HAP-1 (cell line): ENCODE measurements around the gene NCOA6.
"Not testable (repeated sequence)": the region's sequence is repeated elsewhere in the genome, so short reads cannot be mapped to it uniquely, and the experiment has no call there.

ENCODE experiments used
- DNase-seq, 2 experiments: peaks; one replicate each; pipeline ENCODE4 v3.0.0-alpha.2; 2016 to 2020; ENCODE audit warnings: low spot score in 2 of 2
- H3K27me3 ChIP-seq: fragments of 250-450 bp; sonication (Bioruptor Pico); 2 replicates; pipeline ENCODE4 v1.5.1; 2020; ENCODE audit warnings: low read depth, mild to moderate bottlenecking, moderate library complexity
- H3K36me3 ChIP-seq: fragments of 250-450 bp; sonication (Bioruptor Pico); replicated peaks from 2 replicates; pipeline ENCODE4 v1.5.1; 2020; ENCODE audit warnings: mild to moderate bottlenecking
- H3K4me1 ChIP-seq: fragments of 250-450 bp; sonication (Bioruptor Pico); 2 replicates; pipeline ENCODE4 v1.5.1; 2020; ENCODE audit warnings: mild to moderate bottlenecking
- H3K4me3 ChIP-seq: fragments of 250-450 bp; sonication (Bioruptor Pico); 2 replicates; pipeline ENCODE4 v1.5.1; 2020; ENCODE audit warnings: mild to moderate bottlenecking, moderate library complexity
- H3K9me3 ChIP-seq: fragments of 250-450 bp; sonication (Bioruptor Pico); 2 replicates; pipeline ENCODE4 v1.5.1; 2020; ENCODE audit warnings: mild to moderate bottlenecking, moderate library complexity
- in situ Hi-C: fragments of 300-500 bp; cut with MboI; formaldehyde crosslinking; loops from 3 replicates; pipeline ENCODE4 v1.14.3; 2020; ENCODE audit warnings: low sequenced_read_pairs, inconsistent platforms, mixed read lengths

The NCOA6 gene

GRCh38 chr20:34817072-34817471 lies 8.4 kb downstream of the NCOA6 start:
- no peaks in the 10 kb centered on the region for H3K36me3 ChIP-seq
- peaks cover 33% of the 10 kb centered on the region for H3K4me1 ChIP-seq
- no peaks in the 10 kb centered on the region for H3K27me3 ChIP-seq
- peak in 1 of 2 experiments; percentile 41 for DNase-seq
- H3K4me3 ChIP-seq: no peak overlapping the region
- no peaks in the 10 kb centered on the region for H3K9me3 ChIP-seq
- in situ Hi-C loops: no loop called here

- Histone ChIP-seq H3K4me1 (peaks cover 37% of the 10 kb centered on the region), H3K36me3 (no peaks in the 10 kb centered on the region), H3K27me3 (no peaks in the 10 kb centered on the region), H3K4me3 (no peak overlapping the region), H3K9me3 (no peaks in the 10 kb centered on the region)
- DNase-seq: no peak
- in situ Hi-C loops: no loop called here
Observed at GRCh38 chr20:34815636-34816035, 9.8 kb downstream of the NCOA6 start.

GRCh38 chr20:34808583-34808982 lies 16.9 kb downstream of the NCOA6 start:
- H3K9me3 ChIP-seq: no peaks in the 10 kb centered on the region
- DNase-seq: no peak
- no peaks in the 10 kb centered on the region for H3K27me3 ChIP-seq
- in situ Hi-C loops: no loop called here
- H3K4me1 ChIP-seq: peaks cover 31% of the 10 kb centered on the region
- no peaks in the 10 kb centered on the region for H3K36me3 ChIP-seq
- H3K4me3 ChIP-seq: no peak overlapping the region

- peaks cover 31% of the 10 kb centered on the region for H3K4me1 ChIP-seq
- H3K36me3 ChIP-seq, DNase-seq, in situ Hi-C loops, H3K4me3 ChIP-seq, H3K27me3 ChIP-seq, H3K9me3 ChIP-seq: not testable (repeated sequence)
Observed at GRCh38 chr20:34807944-34808465, 17.4 kb downstream of the NCOA6 start.

GRCh38 chr20:34806255-34806654 lies 19.2 kb downstream of the NCOA6 start:
- H3K4me1 ChIP-seq: peaks cover 21% of the 10 kb centered on the region
- H3K36me3 ChIP-seq: no peaks in the 10 kb centered on the region
- H3K27me3 ChIP-seq: no peaks in the 10 kb centered on the region
- H3K9me3 ChIP-seq: no peaks in the 10 kb centered on the region
- no peak overlapping the region for H3K4me3 ChIP-seq
- in situ Hi-C loops: no loop called here
- peak in 1 of 2 experiments; percentile 60 for DNase-seq

GRCh38 chr20:34798871-34799270 lies 26.6 kb downstream of the NCOA6 start:
- in situ Hi-C loops: no loop called here
- Histone ChIP-seq H3K9me3 (no peaks in the 10 kb centered on the region), H3K4me3 (no peak overlapping the region), H3K4me1 (peaks cover 6% of the 10 kb centered on the region; the same call in 1 of the 2 replicates), H3K36me3 (no peaks in the 10 kb centered on the region; the same call in 1 of the 2 replicates), H3K27me3 (no peaks in the 10 kb centered on the region)
- no peak for DNase-seq

- Histone ChIP-seq H3K4me3 (no peak overlapping the region), H3K36me3 (no peaks in the 10 kb centered on the region; the same call in 1 of the 2 replicates), H3K27me3 (no peaks in the 10 kb centered on the region), H3K4me1 (peaks cover 6% of the 10 kb centered on the region; the same call in 1 of the 2 replicates), H3K9me3 (no peaks in the 10 kb centered on the region)
- in situ Hi-C loops: no loop called here
- no peak for DNase-seq
Observed at GRCh38 chr20:34798328-34798727, 27.1 kb downstream of the NCOA6 start.

- Histone ChIP-seq H3K4me1 (peaks cover 12% of the 10 kb centered on the region), H3K36me3 (no peaks in the 10 kb centered on the region; the same call in 1 of the 2 replicates), H3K4me3 (no peak overlapping the region), H3K27me3 (no peaks in the 10 kb centered on the region), H3K9me3 (no peaks in the 10 kb centered on the region)
- no peak for DNase-seq
- in situ Hi-C loops: no loop called here
Observed at GRCh38 chr20:34797012-34797995, 28.1 kb downstream of the NCOA6 start.

- no peaks in the 10 kb centered on the region for H3K9me3 ChIP-seq
- H3K4me1 ChIP-seq: peaks cover 20% of the 10 kb centered on the region
- no peak for DNase-seq
- in situ Hi-C loops: no loop called here
- no peaks in the 10 kb centered on the region for H3K27me3 ChIP-seq
- no peak overlapping the region for H3K4me3 ChIP-seq
- H3K36me3 ChIP-seq: peaks cover 9% of the 10 kb centered on the region
Observed at GRCh38 chr20:34794006-34794585, 31.4 kb downstream of the NCOA6 start.

GRCh38 chr20:34792687-34793363 lies 32.6 kb downstream of the NCOA6 start:
- in situ Hi-C loops: no loop called here
- Histone ChIP-seq H3K36me3 (peaks cover 14% of the 10 kb centered on the region), H3K4me3 (no peak overlapping the region), H3K4me1 (peaks cover 20% of the 10 kb centered on the region), H3K9me3 (no peaks in the 10 kb centered on the region), H3K27me3 (no peaks in the 10 kb centered on the region)
- no peak for DNase-seq

- in situ Hi-C loops: no loop called here
- H3K36me3 ChIP-seq: peaks cover 14% of the 10 kb centered on the region
- DNase-seq: no peak
- H3K4me1 ChIP-seq: peaks cover 20% of the 10 kb centered on the region
- no peaks in the 10 kb centered on the region for H3K27me3 ChIP-seq
- no peak overlapping the region for H3K4me3 ChIP-seq
- H3K9me3 ChIP-seq: no peaks in the 10 kb centered on the region
Observed at GRCh38 chr20:34791289-34792020, 34.0 kb downstream of the NCOA6 start.

- Histone ChIP-seq H3K36me3 (peaks cover 15% of the 10 kb centered on the region), H3K9me3 (no peaks in the 10 kb centered on the region), H3K4me3 (no peak overlapping the region), H3K27me3 (no peaks in the 10 kb centered on the region), H3K4me1 (no peaks in the 10 kb centered on the region)
- DNase-seq: no peak
- in situ Hi-C loops: no loop called here
Observed at GRCh38 chr20:34781220-34781619, 44.2 kb downstream of the NCOA6 start.

- H3K9me3 ChIP-seq, H3K27me3 ChIP-seq, H3K4me1 ChIP-seq, in situ Hi-C loops, H3K4me3 ChIP-seq, DNase-seq: not testable (repeated sequence)
- H3K36me3 ChIP-seq: peaks cover 21% of the 10 kb centered on the region
Observed at GRCh38 chr20:34780291-34780690, 45.2 kb downstream of the NCOA6 start.
